GDM1 (cell line): ENCODE results near the gene XXYLT1.

Experiments used
- DNase-seq: peaks from one replicate; lab custom pipeline; 2025; lab: John Stamatoyannopoulos, UW

XXYLT1 gene

GRCh38 chr3:195151402-195151801 is 119.6 kb downstream of the XXYLT1 start:
- DNase-seq, result no peak

GRCh38 chr3:195150181-195151118 is 120.5 kb downstream of the XXYLT1 start:
- DNase-seq, result peak; percentile 93

GRCh38 chr3:195149292-195150030 is 121.5 kb downstream of the XXYLT1 start:
- no peak for DNase-seq

- no peak for DNase-seq
Measured at GRCh38 chr3:195148549-195148948, 122.4 kb downstream of the XXYLT1 start.

- no peak for DNase-seq
Measured at GRCh38 chr3:195147649-195148080, 123.3 kb downstream of the XXYLT1 start.

- DNase-seq, result no peak
Measured at GRCh38 chr3:195146131-195146530, 124.8 kb downstream of the XXYLT1 start.

GRCh38 chr3:195145579-195145978 is 125.4 kb downstream of the XXYLT1 start:
- no peak for DNase-seq

GRCh38 chr3:195143221-195143620 is 127.7 kb downstream of the XXYLT1 start:
- DNase-seq, result no peak

- no peak for DNase-seq
Measured at GRCh38 chr3:195142519-195142918, 128.4 kb downstream of the XXYLT1 start.

- DNase-seq, result no peak
Measured at GRCh38 chr3:195140816-195141793, 129.9 kb downstream of the XXYLT1 start.

GRCh38 chr3:195140410-195140809 is 130.5 kb downstream of the XXYLT1 start:
- DNase-seq, result no peak

GRCh38 chr3:195139876-195140240 is 131.1 kb downstream of the XXYLT1 start:
- no peak for DNase-seq

GRCh38 chr3:195139091-195139875 is 131.7 kb downstream of the XXYLT1 start:
- no peak for DNase-seq

- DNase-seq, result no peak
Measured at GRCh38 chr3:195137638-195138588, 133.0 kb downstream of the XXYLT1 start.

- DNase-seq, result no peak
Measured at GRCh38 chr3:195135917-195136316, 135.0 kb downstream of the XXYLT1 start.

GRCh38 chr3:195134431-195134830 is 136.5 kb downstream of the XXYLT1 start:
- no peak for DNase-seq

GRCh38 chr3:195133462-195133861 is 137.5 kb downstream of the XXYLT1 start:
- DNase-seq, result no peak

GRCh38 chr3:195133013-195133412 is 137.9 kb downstream of the XXYLT1 start:
- DNase-seq, result no peak

GRCh38 chr3:195131176-195131575 is 139.8 kb downstream of the XXYLT1 start:
- DNase-seq, result no peak
